Gastroesophageal sphincter (tissue), 4 donors: ENCODE data around the gene PTMS. TPM values are rescaled to one million over a fixed set of nuclear protein-coding genes. Genes with fewer than 3 reads are reported as not detected.
A peak's percentile ranks its signal among the peaks of the same experiment; 100 is the strongest.

ENCODE experiments used
- ATAC-seq: fragments of 150-250 bp; one replicate; pipeline ENCODE4 v1.9.1; 2016; ENCODE audit warnings: mild to moderate bottlenecking, moderate library complexity
- H3K27ac ChIP-seq, 4 donors: fragments of 200-600 bp; sonication (generic) in 3 of 4; 1 replicate in 3 of 4; 2 replicates in 1 of 4; pipeline ENCODE4 v1.5.1; 2016 to 2019
- H3K27me3 ChIP-seq: fragments of 200-600 bp; sonication (generic); one replicate; pipeline ENCODE4 v1.5.1; 2019
- H3K36me3 ChIP-seq, 2 donors: fragments of 200-600 bp; sonication (generic); one replicate each; pipeline ENCODE4 v1.5.1; 2019; ENCODE audit warnings: control low read depth in 1 of 2
- H3K4me1 ChIP-seq, 3 donors: fragments of 200-600 bp; sonication (generic); 1 replicate in 2 of 3; 2 replicates in 1 of 3; pipeline ENCODE4 v1.5.1; 2016 to 2019; ENCODE audit warnings: control low read depth in 2 of 3
- H3K4me3 ChIP-seq, 2 donors: fragments of 200-600 bp; sonication (generic); one replicate each; pipeline ENCODE4 v1.5.1; 2019; ENCODE audit warnings: mild to moderate bottlenecking in 1 of 2, moderate library complexity in 1 of 2
- H3K9me3 ChIP-seq, 3 donors: fragments of 200-600 bp; sonication (generic); one replicate each; pipeline ENCODE4 v1.5.1; 2017 to 2019; ENCODE audit warnings: control low read depth in 2 of 3
- EP300 ChIP-seq: sonication (generic); formaldehyde crosslinking; IDR thresholded peaks from one replicate; pipeline ENCODE4 v1.6.1; 2017; ENCODE audit warnings: antibody characterized with exemption, mild to moderate bottlenecking
- POLR2A ChIP-seq, 2 donors: fragments of 450-650 bp; IDR thresholded peaks; one replicate each; pipeline ENCODE4 v1.6.1; 2017; ENCODE audit warnings: antibody characterized with exemption in 2 of 2, mild to moderate bottlenecking in 2 of 2, moderate library complexity in 1 of 2
- POLR2AphosphoS5 ChIP-seq: sonication (generic); formaldehyde crosslinking; IDR thresholded peaks from one replicate; pipeline ENCODE4 v1.6.1; 2017; ENCODE audit warnings: antibody characterized with exemption
- WGBS, 2 donors: methylation state at CpG; one replicate each; pipeline ENCODE4 v1.1.5; 2018; ENCODE audit warnings: low coverage in 1 of 2; 5-methylcytosine and 5-hydroxymethylcytosine counted together
- total RNA-seq, 4 donors: library from RNA; depleted of rRNA; stranded (reverse); fragments of >200 nt; gene quantifications; one replicate each; pipeline ENCODE4 v1.1.0, GENCODE V29; 2016
- TF ChIP-seq, protein P1 (sequence below), 4 experiments: fragments of 200-600 bp in 2 of 4; fragments of 450-650 bp in 2 of 4; sonication (generic) in 1 of 4; IDR thresholded peaks; one replicate each; pipeline ENCODE4 v1.5.1; 2017 to 2019; ENCODE audit warnings: antibody characterized with exemption in 4 of 4, mild to moderate bottlenecking in 2 of 4, moderate library complexity in 2 of 4

Gene PTMS
- total RNA-seq, 4 donors from 2014 or later, result 259 to 516 (median 325) TPM

DNA sequence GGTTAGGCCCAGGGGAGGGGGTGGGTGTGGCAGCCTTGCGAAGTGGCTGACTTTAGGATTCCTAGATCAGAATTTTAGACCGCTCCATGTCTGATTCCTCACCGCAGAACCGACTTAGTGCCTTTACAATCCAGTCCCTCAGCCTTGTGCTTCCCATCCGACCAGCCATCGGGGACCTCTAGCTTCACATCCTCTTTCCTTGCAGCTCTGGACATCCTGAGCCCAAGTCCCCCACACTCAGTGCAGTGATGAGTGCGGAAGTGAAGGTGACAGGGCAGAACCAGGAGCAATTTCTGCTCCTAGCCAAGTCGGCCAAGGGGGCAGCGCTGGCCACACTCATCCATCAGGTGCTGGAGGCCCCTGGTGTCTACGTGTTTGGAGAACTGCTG lies 41.8 kb upstream of the PTMS start:
- 0 to 7% methylated on average over 3 to 5 of the region's 10 CpGs for WGBS, 2 donors
- H3K4me1 ChIP-seq, result peaks cover 0 to 16% (median 9%) of the 10 kb centered on the region in 3 donors
- ATAC-seq, result peak; percentile 2
- peak overlapping the region; percentile 43 to 91 (median 88) for H3K27ac ChIP-seq
- TF ChIP-seq EP300 (no peak), POLR2AphosphoS5 (no peak), POLR2A (IDR thresholded peaks at IDR 0.05) (no peak)
- TF ChIP-seq, protein P1, sequence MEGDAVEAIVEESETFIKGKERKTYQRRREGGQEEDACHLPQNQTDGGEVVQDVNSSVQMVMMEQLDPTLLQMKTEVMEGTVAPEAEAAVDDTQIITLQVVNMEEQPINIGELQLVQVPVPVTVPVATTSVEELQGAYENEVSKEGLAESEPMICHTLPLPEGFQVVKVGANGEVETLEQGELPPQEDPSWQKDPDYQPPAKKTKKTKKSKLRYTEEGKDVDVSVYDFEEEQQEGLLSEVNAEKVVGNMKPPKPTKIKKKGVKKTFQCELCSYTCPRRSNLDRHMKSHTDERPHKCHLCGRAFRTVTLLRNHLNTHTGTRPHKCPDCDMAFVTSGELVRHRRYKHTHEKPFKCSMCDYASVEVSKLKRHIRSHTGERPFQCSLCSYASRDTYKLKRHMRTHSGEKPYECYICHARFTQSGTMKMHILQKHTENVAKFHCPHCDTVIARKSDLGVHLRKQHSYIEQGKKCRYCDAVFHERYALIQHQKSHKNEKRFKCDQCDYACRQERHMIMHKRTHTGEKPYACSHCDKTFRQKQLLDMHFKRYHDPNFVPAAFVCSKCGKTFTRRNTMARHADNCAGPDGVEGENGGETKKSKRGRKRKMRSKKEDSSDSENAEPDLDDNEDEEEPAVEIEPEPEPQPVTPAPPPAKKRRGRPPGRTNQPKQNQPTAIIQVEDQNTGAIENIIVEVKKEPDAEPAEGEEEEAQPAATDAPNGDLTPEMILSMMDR (IDR thresholded peaks at IDR 0.05), result no peak
- H3K27me3 ChIP-seq, result no peaks in the 10 kb centered on the region
- H3K9me3 ChIP-seq, result no peaks in the 10 kb centered on the region
- peaks cover 0 to 37% of the 10 kb centered on the region in 2 donors for H3K36me3 ChIP-seq
- peak overlapping the region; percentile 45 to 60 for H3K4me3 ChIP-seq

DNA sequence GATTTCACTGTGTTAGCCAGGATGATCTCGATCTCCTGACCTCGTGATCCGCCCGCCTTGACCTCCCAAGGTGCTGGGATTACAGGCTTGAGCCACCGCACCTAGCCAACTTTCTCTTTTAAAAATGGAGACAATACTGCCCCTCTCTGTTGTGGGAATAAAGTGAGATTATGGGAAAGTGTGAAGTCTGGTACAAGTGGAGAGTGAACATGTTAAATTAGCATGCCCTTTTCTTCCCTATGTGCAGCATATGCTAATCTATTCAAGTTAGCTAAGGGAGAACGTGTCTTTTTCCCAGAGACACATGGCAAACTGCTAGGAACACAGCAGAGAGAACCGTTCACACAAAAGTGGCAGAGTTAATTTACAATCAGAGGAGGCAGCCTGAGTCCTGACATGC lies 40.8 kb upstream of the PTMS start:
- H3K4me1 ChIP-seq, result peaks cover 0 to 16% (median 9%) of the 10 kb centered on the region in 3 donors
- H3K27me3 ChIP-seq, result no peaks in the 10 kb centered on the region
- WGBS, 2 donors, result 87 to 93% methylated on average over 5 to 7 of the region's 7 CpGs
- ATAC-seq, result no peak
- TF ChIP-seq EP300, result no peak
- TF ChIP-seq POLR2A (IDR thresholded peaks at IDR 0.05), result no peak
- H3K36me3 ChIP-seq, result peaks cover 0 to 46% of the 10 kb centered on the region in 2 donors
- H3K27ac ChIP-seq, result no peak overlapping the region
- H3K4me3 ChIP-seq, result no peak overlapping the region
- no peaks in the 10 kb centered on the region for H3K9me3 ChIP-seq

DNA sequence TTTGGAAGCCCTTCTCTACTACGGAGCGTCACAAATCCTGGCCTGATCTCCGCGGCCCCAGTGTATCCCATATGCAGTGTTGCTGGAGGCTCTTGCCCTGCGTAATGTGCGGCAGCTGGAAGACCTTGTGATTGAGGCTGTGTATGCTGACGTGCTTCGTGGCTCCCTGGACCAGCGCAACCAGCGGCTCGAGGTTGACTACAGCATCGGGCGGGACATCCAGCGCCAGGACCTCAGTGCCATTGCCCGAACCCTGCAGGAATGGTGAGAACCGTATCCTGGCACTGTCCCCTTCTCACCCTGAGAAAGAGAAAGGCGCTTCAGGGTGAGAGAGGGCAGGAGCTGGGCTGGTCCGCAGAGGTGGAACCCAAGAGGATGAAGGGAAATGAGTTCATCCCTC lies 37.0 kb upstream of the PTMS start:
- H3K36me3 ChIP-seq, result peaks cover 0 to 81% of the 10 kb centered on the region in 2 donors
- H3K4me3 ChIP-seq, result no peak overlapping the region
- H3K9me3 ChIP-seq, result no peaks in the 10 kb centered on the region
- ATAC-seq, result no peak
- TF ChIP-seq POLR2AphosphoS5 (no peak), EP300 (no peak), POLR2A (IDR thresholded peaks at IDR 0.05) (no peak)
- TF ChIP-seq, protein P1 (IDR thresholded peaks at IDR 0.05), result no peak
- no peaks in the 10 kb centered on the region for H3K27me3 ChIP-seq
- no peak overlapping the region for H3K27ac ChIP-seq
- WGBS, 2 donors, result 74% methylated on average over 7 of the region's 18 CpGs; no CpG with 5 or more reads in 1 of the 2 donors
- peaks cover 0 to 16% (median 9%) of the 10 kb centered on the region in 3 donors for H3K4me1 ChIP-seq

DNA sequence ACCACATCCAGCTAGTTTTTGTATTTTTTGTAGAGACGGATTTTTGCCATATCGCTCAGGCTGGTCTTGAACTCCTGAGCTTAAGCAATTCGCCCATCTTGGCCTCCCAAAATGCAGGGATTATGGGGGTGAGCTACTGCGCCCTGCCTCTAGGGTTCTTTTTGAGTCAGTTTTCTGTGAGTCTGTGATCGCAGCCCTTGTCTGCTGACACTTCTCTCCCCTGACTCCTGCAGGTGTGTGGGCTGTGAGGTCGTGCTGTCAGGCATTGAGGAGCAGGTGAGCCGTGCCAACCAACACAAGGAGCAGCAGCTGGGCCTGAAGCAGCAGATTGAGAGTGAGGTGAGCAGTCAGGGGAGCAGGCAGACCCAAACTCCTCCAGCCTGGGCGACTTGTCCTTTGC lies 36.0 kb upstream of the PTMS start:
- Histone ChIP-seq H3K27me3 (no peaks in the 10 kb centered on the region), H3K27ac (no peak overlapping the region), H3K9me3 (no peaks in the 10 kb centered on the region), H3K4me3 (no peak overlapping the region), H3K4me1 (peaks cover 0 to 7% (median 2%) of the 10 kb centered on the region in 3 donors), H3K36me3 (peaks cover 0 to 89% of the 10 kb centered on the region in 2 donors)
- WGBS, 2 donors, result 100% methylated on average over 2 of the region's 8 CpGs; no CpG with 5 or more reads in 1 of the 2 donors
- ATAC-seq, result no peak
- TF ChIP-seq, protein P1 (IDR thresholded peaks at IDR 0.05), result no peak
- TF ChIP-seq POLR2AphosphoS5 (no peak), POLR2A (IDR thresholded peaks at IDR 0.05) (no peak), EP300 (no peak)

DNA sequence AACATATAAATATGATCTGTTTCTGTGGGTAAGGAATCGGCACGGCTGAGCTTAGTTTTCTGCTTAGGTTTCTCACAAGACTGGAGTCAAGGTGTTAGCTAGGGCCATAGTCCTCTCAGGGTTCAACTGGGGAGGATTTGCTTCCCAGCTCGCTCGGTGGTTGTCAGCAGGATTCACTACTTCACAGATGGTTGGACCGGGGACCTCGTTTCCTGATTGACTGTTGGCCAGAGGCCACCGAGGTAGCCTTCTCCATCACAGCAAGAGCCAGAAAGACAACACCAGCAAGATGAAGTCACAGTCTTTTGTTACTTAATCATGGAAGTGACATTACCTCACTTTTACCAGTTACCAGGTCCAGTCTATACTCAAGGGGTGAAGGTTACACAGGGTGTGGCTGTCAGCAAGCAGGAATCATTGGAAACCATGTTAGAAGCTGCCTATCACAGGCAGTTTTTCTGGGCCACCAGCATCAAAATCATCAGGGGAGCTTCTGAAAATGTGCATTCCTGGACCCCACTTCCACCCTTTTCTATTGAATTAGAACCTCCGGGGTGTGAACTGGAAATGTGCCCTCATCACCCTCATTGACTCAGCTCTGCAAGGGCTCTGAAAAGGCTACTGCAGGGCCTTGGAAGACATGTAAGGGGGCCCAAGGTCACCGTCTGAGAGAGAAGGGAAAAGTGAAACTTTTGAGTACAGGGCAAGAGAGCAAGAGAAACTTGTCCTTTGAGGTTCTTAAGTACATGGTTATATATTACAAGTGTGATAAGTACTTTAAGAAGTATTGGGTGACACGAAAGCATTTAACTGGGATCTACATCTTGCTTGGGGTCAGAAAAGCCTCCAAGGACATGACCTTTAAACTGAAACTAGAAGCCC lies 31.4 kb upstream of the PTMS start:
- Histone ChIP-seq H3K4me1 (peaks cover 0 to 12% (median 0%) of the 10 kb centered on the region in 3 donors), H3K36me3 (peaks cover 0 to 49% of the 10 kb centered on the region in 2 donors), H3K27ac (peak overlapping the region in 3 of 4 donors; percentile 41 to 66 (median 48)), H3K27me3 (no peaks in the 10 kb centered on the region), H3K4me3 (no peak overlapping the region), H3K9me3 (no peaks in the 10 kb centered on the region)
- no peak for TF ChIP-seq POLR2A (IDR thresholded peaks at IDR 0.05)
- no peak for TF ChIP-seq EP300
- TF ChIP-seq, protein P1 (IDR thresholded peaks at IDR 0.05), result no peak
- no peak for TF ChIP-seq POLR2AphosphoS5
- ATAC-seq, result no peak
- WGBS, 2 donors, result 59 to 75% methylated on average over 3 to 8 of the region's 10 CpGs
